Measurements from ENCODE around the gene VWA7. TPM values are rescaled to one million over a fixed set of nuclear protein-coding genes. Genes with fewer than 3 reads are reported as not detected.

The VWA7 gene
- total RNA-seq, 4 donors from 2014 or later: 0.49 to 4.8 (median 1.4) TPM

DNA sequence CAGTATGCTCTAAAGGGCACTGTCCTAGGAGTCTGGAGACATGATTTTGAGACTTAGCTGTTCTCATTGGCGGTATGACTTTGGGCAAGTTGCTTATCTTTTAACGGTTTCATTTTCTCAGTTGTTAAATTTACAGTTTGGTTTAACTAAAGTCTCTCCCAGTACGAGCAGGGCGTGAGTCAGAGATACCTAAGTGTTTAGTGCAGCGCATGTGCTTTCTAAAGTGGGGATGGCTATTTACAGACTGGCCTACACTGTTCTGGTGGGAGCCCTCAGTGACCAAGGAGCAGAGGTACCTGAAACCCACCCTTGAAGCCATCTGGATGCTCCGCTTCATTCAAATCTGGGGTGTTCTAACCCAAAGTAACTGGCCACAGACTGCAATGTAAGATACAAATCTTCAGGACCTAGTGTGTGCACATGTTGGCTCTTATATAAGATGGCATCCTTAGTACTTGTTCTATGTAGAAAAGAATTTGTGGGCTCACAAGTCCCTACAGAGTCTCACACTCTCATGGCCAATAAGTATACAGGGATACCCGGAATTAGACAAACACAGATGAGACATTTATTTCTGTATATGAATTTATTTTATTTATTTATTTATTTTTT, 26.6 kb downstream of the VWA7 start:
- WGBS, 2 donors: 84 to 90% methylated on average over 7 of the region's 7 CpGs
- no peak overlapping the region for H3K4me3 ChIP-seq (ENCODE audit: low read depth, poor library complexity, severe bottlenecking)
- no peak for TF ChIP-seq POLR2A (IDR thresholded peaks at IDR 0.05)
- TF ChIP-seq, protein P1, sequence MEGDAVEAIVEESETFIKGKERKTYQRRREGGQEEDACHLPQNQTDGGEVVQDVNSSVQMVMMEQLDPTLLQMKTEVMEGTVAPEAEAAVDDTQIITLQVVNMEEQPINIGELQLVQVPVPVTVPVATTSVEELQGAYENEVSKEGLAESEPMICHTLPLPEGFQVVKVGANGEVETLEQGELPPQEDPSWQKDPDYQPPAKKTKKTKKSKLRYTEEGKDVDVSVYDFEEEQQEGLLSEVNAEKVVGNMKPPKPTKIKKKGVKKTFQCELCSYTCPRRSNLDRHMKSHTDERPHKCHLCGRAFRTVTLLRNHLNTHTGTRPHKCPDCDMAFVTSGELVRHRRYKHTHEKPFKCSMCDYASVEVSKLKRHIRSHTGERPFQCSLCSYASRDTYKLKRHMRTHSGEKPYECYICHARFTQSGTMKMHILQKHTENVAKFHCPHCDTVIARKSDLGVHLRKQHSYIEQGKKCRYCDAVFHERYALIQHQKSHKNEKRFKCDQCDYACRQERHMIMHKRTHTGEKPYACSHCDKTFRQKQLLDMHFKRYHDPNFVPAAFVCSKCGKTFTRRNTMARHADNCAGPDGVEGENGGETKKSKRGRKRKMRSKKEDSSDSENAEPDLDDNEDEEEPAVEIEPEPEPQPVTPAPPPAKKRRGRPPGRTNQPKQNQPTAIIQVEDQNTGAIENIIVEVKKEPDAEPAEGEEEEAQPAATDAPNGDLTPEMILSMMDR (IDR thresholded peaks at IDR 0.05): no peak
- intact Hi-C loops (cut with DNase I; ENCODE audit: low total_unique reads): no loop called here
- no peak for DNase-seq (ENCODE audit: low spot score in 2 of 2)

DNA sequence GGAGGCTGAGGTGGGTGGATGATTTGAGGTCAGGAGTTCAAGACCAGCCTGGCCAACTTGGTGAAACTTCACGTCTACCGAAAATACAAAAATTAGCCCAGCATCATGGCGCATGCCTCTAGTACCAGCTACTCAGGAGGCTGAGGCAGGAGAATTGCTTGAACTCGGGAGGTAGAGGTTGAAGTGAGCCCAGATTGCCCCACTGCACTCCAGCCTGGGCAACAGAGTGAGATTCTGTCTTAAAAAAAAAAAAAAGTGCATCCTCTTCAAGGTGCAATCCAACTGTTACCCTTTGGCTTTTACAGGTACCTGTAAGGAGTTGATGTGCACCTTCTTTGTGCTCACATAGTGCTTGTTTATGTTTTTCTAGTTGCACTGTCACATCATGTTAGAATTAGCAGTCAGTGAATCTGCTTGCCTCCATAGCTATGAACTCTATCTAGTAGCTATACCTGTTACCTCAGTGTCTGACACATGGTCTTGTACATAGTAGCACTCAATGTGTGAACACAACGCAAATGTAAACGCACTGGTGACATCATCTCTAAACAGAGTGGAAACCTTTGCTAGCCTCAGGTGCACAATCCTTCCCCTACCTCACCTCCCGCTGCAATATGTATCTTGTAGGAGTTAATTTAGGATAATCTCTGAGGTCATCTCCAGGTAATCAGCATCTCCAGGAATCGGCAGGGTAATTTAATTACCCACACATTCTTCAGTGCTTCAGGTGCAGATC, 27.7 kb downstream of the VWA7 start:
- intact Hi-C loops (cut with DNase I; ENCODE audit: low total_unique reads): no loop called here
- TF ChIP-seq, protein P1 (IDR thresholded peaks at IDR 0.05): no peak
- TF ChIP-seq POLR2A (IDR thresholded peaks at IDR 0.05): no peak
- no peak overlapping the region for H3K4me3 ChIP-seq (ENCODE audit: low read depth, poor library complexity, severe bottlenecking)
- no peak for DNase-seq (ENCODE audit: low spot score in 2 of 2)
- WGBS, 2 donors: 90 to 91% methylated on average over 8 of the region's 8 CpGs

DNA sequence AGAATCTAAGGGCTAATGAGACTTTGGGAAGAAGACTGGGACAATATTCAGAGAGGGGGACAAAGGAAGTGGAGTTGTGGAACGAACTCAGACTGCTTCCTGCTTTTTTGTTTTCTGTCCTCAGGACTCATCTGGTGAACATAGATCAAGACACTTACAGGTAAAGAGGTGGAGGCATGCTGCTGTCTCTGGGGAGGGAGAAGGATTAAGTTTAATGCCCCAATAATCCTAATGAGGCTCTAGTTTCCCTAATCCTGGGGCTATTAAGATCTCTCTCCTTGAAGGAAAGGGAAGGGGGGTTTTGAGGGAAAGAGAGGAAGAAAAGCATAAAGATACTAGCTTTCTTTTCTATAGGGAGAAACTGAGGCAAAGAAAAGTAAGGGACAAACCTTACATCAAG, 32.7 kb downstream of the VWA7 start:
- H3K4me3 ChIP-seq (ENCODE audit: low read depth, poor library complexity, severe bottlenecking): no peak overlapping the region
- intact Hi-C loops (cut with DNase I; ENCODE audit: low total_unique reads): no loop called here
- 50 to 68% methylated on average over 1 of the region's 1 CpG for WGBS, 2 donors
- no peak for TF ChIP-seq POLR2A (IDR thresholded peaks at IDR 0.05)
- TF ChIP-seq, protein P1 (IDR thresholded peaks at IDR 0.05): no peak
- no peak for DNase-seq (ENCODE audit: low spot score in 2 of 2)

DNA sequence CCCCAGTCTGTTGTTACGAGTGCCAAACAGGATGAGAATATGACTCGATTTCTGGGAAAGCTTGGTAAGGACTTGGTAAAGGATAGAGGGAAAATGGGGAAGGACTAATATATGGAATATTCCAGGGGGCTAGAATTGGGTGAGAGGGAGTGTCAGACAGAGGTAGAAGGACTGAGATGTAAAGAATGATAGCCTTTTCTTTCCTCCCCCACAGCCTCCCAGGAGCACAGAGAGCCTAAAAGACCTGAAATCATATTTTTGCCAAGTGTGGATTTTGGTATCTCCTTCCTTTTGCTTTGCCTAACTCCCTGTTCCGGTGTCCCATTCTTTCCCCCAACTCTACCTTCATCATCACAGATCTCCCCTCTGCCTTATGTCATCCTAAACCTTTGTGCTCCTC, 34.2 kb downstream of the VWA7 start:
- intact Hi-C loops (cut with DNase I; ENCODE audit: low total_unique reads): no loop called here
- no peak for DNase-seq (ENCODE audit: low spot score in 2 of 2)
- WGBS, 2 donors: 85 to 87% methylated on average over 3 of the region's 3 CpGs
- TF ChIP-seq POLR2A (IDR thresholded peaks at IDR 0.05): no peak
- TF ChIP-seq, protein P1 (IDR thresholded peaks at IDR 0.05): no peak
- H3K4me3 ChIP-seq (ENCODE audit: low read depth, poor library complexity, severe bottlenecking): no peak overlapping the region

DNA sequence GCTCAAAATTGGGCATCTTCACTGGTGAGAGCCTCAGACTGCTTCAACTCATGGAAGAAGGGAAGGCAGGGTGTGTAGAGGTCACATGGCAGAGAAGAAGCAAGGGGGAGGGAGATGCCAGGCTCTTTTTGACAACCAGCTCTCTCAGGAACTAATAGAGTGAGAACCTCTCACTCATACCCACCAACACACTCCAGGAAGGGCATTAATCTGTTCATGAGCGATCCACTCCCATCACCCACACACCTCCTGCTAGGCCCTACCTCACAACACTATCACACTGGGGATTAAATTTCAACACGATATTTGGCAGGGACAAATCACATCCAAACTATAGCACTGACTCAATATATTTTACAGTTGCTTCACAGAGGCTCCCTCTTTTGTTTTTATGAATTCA, 35.3 kb downstream of the VWA7 start:
- intact Hi-C loops (cut with DNase I; ENCODE audit: low total_unique reads): no loop called here
- no peak for DNase-seq (ENCODE audit: low spot score in 2 of 2)
- 83 to 86% methylated on average over 2 of the region's 2 CpGs for WGBS, 2 donors
- TF ChIP-seq, protein P1 (IDR thresholded peaks at IDR 0.05): no peak
- TF ChIP-seq POLR2A (IDR thresholded peaks at IDR 0.05): no peak
- H3K4me3 ChIP-seq (ENCODE audit: low read depth, poor library complexity, severe bottlenecking): no peak overlapping the region
